Retinal pigment epithelial cell (primary cell): ENCODE measurements around the gene ACTG2.

Experiments used
- DNase-seq: peaks from one replicate; pipeline ENCODE4 v3.0.0-alpha.2; 2010; ENCODE audit warnings: low read depth
- H3K4me3 ChIP-seq: 2 replicates; pipeline ENCODE4 v1.5.1; 2011; ENCODE audit warnings: mild to moderate bottlenecking, low read length, control low read depth, moderate library complexity
- CTCF ChIP-seq: conservative IDR thresholded peaks from 2 replicates; pipeline ENCODE4 v1.5.1; 2011; ENCODE audit warnings: low read depth, low read length, control low read depth, inconsistent platforms

ACTG2 gene

GRCh38 chr2:73894475-73894850 lies 1.7 kb downstream of the ACTG2 start:
- no peak overlapping the region for H3K4me3 ChIP-seq
- no peak for TF ChIP-seq CTCF
- no peak for DNase-seq

DNA sequence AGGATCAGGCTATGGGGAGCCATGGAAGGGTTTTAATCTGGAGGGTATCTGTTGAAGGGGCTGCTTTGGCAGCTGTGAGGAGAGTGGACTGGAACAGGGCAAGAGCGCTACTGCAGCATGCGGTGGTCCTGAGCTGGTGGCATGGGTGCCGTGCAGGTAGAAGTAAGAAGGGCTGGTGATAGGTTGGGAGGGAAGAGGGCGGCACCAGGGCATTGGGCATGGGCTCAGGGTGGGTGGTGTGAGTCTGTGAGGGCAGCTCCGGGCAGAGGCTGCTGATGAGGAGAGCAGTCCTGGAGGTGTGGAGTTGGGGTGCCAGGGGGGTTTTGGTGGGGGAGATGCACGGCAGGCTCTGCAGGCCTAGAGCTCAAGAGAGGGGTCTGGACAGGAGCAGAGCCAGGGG lies 2.1 kb downstream of the ACTG2 start:
- TF ChIP-seq CTCF, result no peak
- no peak overlapping the region for H3K4me3 ChIP-seq
- no peak for DNase-seq

GRCh38 chr2:73895473-73895872 lies 2.7 kb downstream of the ACTG2 start:
- H3K4me3 ChIP-seq, result no peak overlapping the region
- no peak for TF ChIP-seq CTCF
- DNase-seq, result no peak

GRCh38 chr2:73896362-73897239 lies 3.8 kb downstream of the ACTG2 start:
- no peak for DNase-seq
- no peak overlapping the region for H3K4me3 ChIP-seq
- TF ChIP-seq CTCF, result no peak

- no peak for DNase-seq
- TF ChIP-seq CTCF, result no peak
- H3K4me3 ChIP-seq, result no peak overlapping the region
Observed at GRCh38 chr2:73897240-73897583, 4.4 kb downstream of the ACTG2 start.

DNA sequence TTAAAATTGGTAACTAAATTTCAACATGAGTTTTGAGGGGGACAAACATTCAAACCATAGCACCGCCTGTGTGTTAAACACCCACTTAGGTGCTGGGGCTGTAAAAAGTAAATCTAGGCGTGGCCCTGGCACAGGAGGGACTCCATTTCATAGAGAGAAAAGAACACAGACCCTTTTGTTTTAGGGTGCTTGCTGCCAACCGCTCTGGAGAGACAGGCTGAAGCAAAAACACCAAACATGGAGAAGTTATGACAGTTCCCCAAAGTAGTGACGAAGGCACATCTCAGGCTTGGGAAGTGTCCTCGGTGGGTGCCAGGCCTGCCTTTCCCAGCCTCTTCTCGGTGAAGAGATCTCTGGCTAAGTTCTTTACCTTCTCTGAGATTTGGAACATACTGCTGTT lies 5.1 kb downstream of the ACTG2 start:
- H3K4me3 ChIP-seq, result no peak overlapping the region
- no peak for DNase-seq
- TF ChIP-seq CTCF, result no peak

DNA sequence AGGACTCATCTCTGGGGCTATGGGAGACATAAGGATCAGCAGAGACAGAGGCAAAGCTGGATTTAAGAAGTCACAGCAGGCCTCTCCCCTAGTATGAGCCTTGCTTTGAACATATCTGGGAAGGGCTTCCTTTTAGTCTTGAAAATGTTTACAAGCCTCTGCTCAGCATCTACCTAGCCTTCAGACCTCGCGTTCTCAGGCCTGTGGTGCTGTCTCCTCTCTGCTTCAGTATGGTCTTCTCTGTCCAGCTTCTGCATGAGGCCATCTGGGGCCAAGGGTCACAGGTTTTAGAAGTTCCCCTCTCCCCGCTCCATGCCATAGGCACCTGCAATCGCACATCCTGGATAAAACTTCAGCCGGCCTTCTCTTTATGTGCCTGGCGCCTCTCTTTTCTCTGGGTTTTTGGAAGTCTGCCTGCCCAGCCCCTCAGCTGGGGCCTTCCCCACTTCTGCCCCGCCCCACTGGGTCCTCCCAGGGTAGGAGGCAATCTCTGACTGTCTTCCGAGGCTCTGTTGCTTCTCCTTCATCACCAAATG lies 7.1 kb downstream of the ACTG2 start:
- no peak for TF ChIP-seq CTCF
- no peak overlapping the region for H3K4me3 ChIP-seq
- no peak for DNase-seq
